22Rv1 (cell line): ENCODE data around the gene HP1BP3.

Experiments
- H3K27ac ChIP-seq: fragments of 450-650 bp; 2 replicates; pipeline ENCODE4 v1.5.1; 2017
- CTCF ChIP-seq: fragments of 450-650 bp; IDR thresholded peaks from 2 replicates; pipeline ENCODE4 v1.5.1; 2017; ENCODE audit warnings: mild to moderate bottlenecking
- ZFX ChIP-seq: fragments of 450-650 bp; IDR thresholded peaks from 2 replicates; pipeline ENCODE4 v1.6.1; 2017; ENCODE audit warnings: antibody characterized with exemption, borderline replicate concordance

The HP1BP3 gene

GRCh38 chr1:20823845-20824244 is 36.7 kb upstream of the HP1BP3 start:
- no peak for TF ChIP-seq CTCF
- no peak for TF ChIP-seq ZFX
- no peak overlapping the region for H3K27ac ChIP-seq

GRCh38 chr1:20821466-20821865 is 34.4 kb upstream of the HP1BP3 start:
- H3K27ac ChIP-seq, result no peak overlapping the region
- TF ChIP-seq CTCF (no peak), ZFX (no peak)

GRCh38 chr1:20819818-20820217 is 32.7 kb upstream of the HP1BP3 start:
- TF ChIP-seq CTCF (no peak), ZFX (no peak)
- no peak overlapping the region for H3K27ac ChIP-seq

GRCh38 chr1:20814534-20814871 is 27.4 kb upstream of the HP1BP3 start:
- TF ChIP-seq CTCF (no peak), ZFX (no peak)
- H3K27ac ChIP-seq, result no peak overlapping the region

GRCh38 chr1:20811916-20812315 is 24.8 kb upstream of the HP1BP3 start:
- H3K27ac ChIP-seq, result no peak overlapping the region
- TF ChIP-seq CTCF, result no peak
- no peak for TF ChIP-seq ZFX

GRCh38 chr1:20793236-20793635 is 6.1 kb upstream of the HP1BP3 start:
- TF ChIP-seq ZFX (no peak), CTCF (no peak)
- no peak overlapping the region for H3K27ac ChIP-seq

GRCh38 chr1:20792196-20792595 is 5.1 kb upstream of the HP1BP3 start:
- TF ChIP-seq ZFX (no peak), CTCF (no peak)
- no peak overlapping the region for H3K27ac ChIP-seq
